Upper lobe of left lung (tissue), 4 donors: ENCODE measurements around the gene UBAC2.

Experiments used
- EP300 ChIP-seq, 4 donors: sonication (generic); formaldehyde crosslinking; IDR thresholded peaks; one replicate each; pipeline ENCODE4 v1.5.1; 2017; ENCODE audit warnings: antibody characterized with exemption in 4 of 4, control low read depth in 2 of 4
- POLR2A ChIP-seq, 4 donors: fragments of 450-650 bp; IDR thresholded peaks; one replicate each; pipeline ENCODE4 v1.5.1; 2016 to 2017; ENCODE audit warnings: antibody characterized with exemption in 4 of 4, mild to moderate bottlenecking in 2 of 4
- POLR2AphosphoS5 ChIP-seq, 2 donors: sonication (generic); formaldehyde crosslinking; IDR thresholded peaks; one replicate each; pipeline ENCODE4 v1.5.1; 2017; ENCODE audit warnings: antibody characterized with exemption in 2 of 2
- TF ChIP-seq, protein P1 (sequence below), 6 experiments: fragments of 450-650 bp in 4 of 6; fragments of 200-600 bp in 2 of 6; sonication (generic) in 2 of 6; IDR thresholded peaks; one replicate each; pipeline ENCODE4 v1.5.1; 2016 to 2019; ENCODE audit warnings: antibody characterized with exemption in 6 of 6

DNA sequence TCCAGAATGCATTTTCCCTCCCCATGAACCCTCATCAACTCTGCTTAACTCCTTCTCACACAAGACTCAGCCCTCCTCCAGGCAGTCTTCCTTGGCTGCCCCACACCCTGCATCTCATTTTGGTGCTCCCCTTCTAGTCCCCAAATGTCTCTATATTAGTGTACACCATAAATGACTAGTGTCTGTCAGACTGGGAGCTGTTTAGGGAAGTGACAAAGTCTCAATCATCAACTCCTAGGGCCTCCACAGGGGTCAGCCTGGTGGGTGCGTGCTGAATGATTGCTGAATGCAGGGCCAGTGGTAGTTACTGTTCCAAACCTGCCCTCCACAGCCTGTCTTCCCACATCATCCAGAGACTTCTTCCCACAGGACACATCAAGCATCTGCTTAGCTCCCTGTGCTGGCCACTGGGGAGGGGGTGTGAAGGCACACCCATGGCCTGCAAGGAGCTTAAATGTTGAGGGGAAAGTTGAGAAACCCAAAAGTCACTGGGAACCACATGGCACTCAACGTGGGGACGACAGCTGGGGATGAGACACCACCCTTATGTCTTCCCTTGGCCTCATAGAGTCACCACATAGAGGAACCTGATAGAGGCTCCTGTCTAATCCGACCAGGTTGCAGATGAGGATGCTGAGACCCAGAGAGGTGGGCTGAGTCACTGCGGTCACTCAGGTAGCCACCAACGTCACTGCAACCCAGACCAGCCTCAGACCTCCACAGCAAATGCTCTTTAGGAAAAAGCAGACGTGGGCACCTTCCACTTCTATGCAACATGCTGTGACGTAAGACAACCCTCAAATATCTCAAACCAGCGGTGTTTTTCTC is 221.3 kb downstream of the UBAC2 start:
- no peak for TF ChIP-seq POLR2AphosphoS5 (IDR thresholded peaks at IDR 0.05)
- TF ChIP-seq, protein P1, sequence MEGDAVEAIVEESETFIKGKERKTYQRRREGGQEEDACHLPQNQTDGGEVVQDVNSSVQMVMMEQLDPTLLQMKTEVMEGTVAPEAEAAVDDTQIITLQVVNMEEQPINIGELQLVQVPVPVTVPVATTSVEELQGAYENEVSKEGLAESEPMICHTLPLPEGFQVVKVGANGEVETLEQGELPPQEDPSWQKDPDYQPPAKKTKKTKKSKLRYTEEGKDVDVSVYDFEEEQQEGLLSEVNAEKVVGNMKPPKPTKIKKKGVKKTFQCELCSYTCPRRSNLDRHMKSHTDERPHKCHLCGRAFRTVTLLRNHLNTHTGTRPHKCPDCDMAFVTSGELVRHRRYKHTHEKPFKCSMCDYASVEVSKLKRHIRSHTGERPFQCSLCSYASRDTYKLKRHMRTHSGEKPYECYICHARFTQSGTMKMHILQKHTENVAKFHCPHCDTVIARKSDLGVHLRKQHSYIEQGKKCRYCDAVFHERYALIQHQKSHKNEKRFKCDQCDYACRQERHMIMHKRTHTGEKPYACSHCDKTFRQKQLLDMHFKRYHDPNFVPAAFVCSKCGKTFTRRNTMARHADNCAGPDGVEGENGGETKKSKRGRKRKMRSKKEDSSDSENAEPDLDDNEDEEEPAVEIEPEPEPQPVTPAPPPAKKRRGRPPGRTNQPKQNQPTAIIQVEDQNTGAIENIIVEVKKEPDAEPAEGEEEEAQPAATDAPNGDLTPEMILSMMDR (IDR thresholded peaks at IDR 0.05), result no peak
- no peak for TF ChIP-seq EP300 (IDR thresholded peaks at IDR 0.05)
- TF ChIP-seq POLR2A (IDR thresholded peaks at IDR 0.05), result no peak
